RWPE1 (cell line): Measurements from ENCODE around the gene ANXA11.
"Not testable (repeated sequence)": the region's sequence is repeated elsewhere in the genome, so short reads cannot be mapped to it uniquely, and the experiment has no call there.

Source experiments
- CTCF ChIA-PET: fragments of 350-600 bp; sonication (Branson Sonifier 250); formaldehyde crosslinking; extraction: SDS; loops from one replicate; lab custom pipeline; 2021; lab: Yijun Ruan, JAX
- POLR2A ChIA-PET: fragments of 400-600 bp; formaldehyde crosslinking; extraction: SDS; loops from one replicate; lab custom pipeline; 2020; ENCODE audit warnings: antibody characterized with exemption; ENCODE audit not compliant: low non-redundant PET; lab: Yijun Ruan, JAX
- DNase-seq: peaks from one replicate; pipeline ENCODE4 v3.0.0; 2012; ENCODE audit warnings: low spot score
- H3K27ac ChIP-seq: fragments of 450-650 bp; 2 replicates; pipeline ENCODE4 v1.5.1; 2017
- CTCF ChIP-seq: fragments of 450-650 bp; conservative IDR thresholded peaks from 2 replicates; pipeline ENCODE4 v1.5.1; 2017; ENCODE audit warnings: low read depth, mild to moderate bottlenecking

The ANXA11 gene

GRCh38 chr10:80234331-80235235, 29.2 kb upstream of the ANXA11 start:
- DNase-seq, POLR2A ChIA-PET, CTCF ChIA-PET, H3K27ac ChIP-seq: not testable (repeated sequence)

DNA sequence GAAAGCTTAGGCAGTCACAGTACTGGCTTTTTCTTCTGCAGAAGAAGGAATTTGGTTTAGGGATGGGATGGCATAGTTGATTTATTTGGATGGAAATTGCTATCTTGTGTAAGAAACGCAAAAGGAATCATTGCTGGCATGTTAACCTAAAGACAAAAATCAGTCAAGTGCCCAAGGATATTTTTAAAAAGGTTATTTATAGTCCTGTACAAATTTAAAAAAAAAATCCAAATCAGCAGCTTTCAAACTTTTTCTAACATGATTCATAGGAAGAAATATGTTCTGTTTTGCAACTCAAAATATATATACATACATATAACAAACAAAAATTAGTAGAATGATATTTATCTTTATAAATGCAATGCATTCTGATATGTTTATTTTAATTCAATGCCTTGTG, 28.5 kb upstream of the ANXA11 start:
- POLR2A ChIA-PET, DNase-seq, CTCF ChIA-PET, H3K27ac ChIP-seq: not testable (repeated sequence)

- DNase-seq, POLR2A ChIA-PET, CTCF ChIA-PET, H3K27ac ChIP-seq: not testable (repeated sequence)
Measured at GRCh38 chr10:80226723-80227122, 21.4 kb upstream of the ANXA11 start.

GRCh38 chr10:80223031-80223419, 17.7 kb upstream of the ANXA11 start:
- POLR2A ChIA-PET, H3K27ac ChIP-seq, DNase-seq: not testable (repeated sequence)
- 0 out of 2 replicates have a peak, but pooled peaks have one; percentile 5 for TF ChIP-seq CTCF
- CTCF ChIA-PET = interaction anchor here (0.6 to 2.4 kb wide), 16 partner anchors 15 to 176 kb away, joined by 3 to 68 read pairs (median 4); no protein-coding TSS in a partner anchor

DNA sequence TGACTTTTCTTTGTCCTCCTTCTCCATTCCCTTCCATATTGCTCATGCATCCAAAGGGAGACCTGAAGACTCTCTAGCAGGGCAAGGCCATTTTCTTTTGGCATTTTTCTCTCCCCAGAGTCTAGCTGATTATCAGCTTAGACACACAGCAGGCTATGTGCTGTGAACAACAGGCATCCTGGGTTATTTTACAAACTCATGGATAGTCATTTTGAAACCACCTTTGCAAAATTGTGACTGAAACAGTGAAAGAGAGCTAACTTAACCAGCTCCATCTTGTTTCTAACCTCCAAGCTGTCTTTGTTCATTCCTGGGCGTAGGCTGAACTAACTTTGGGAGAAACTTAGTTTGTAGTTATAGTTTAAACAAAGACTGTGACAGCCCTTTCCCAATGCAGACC, 13.5 kb upstream of the ANXA11 start:
- CTCF ChIA-PET = interaction anchor here (0.6 kb wide), 1 partner anchor 75 kb away, joined by 3 read pairs; no protein-coding TSS in a partner anchor
- POLR2A ChIA-PET, H3K27ac ChIP-seq, DNase-seq: not testable (repeated sequence)

- POLR2A ChIA-PET, DNase-seq: not testable (repeated sequence)
- CTCF ChIA-PET = interaction anchor here (0.6 kb wide), 1 partner anchor 70 kb away, joined by 5 read pairs; no protein-coding TSS in a partner anchor
Measured at GRCh38 chr10:80214368-80214982, 9.1 kb upstream of the ANXA11 start.

GRCh38 chr10:80212535-80213115, 7.3 kb upstream of the ANXA11 start:
- DNase-seq, H3K27ac ChIP-seq, CTCF ChIA-PET: not testable (repeated sequence)
- POLR2A ChIA-PET = interaction anchor here (1.1 kb wide), 1 partner anchor 49 kb away, joined by 3 read pairs; no protein-coding TSS in a partner anchor

More at GRCh38 chr10:80214368-80214982, 9.1 kb upstream of the ANXA11 start:
- not testable (repeated sequence) for H3K27ac ChIP-seq

GRCh38 chr10:80211786-80212185, 6.4 kb upstream of the ANXA11 start:
- CTCF ChIA-PET = no interaction called here
- DNase-seq = no peak
- H3K27ac ChIP-seq = no peak overlapping the region
- POLR2A ChIA-PET = interaction anchor here (1.1 kb wide), 1 partner anchor 48 kb away, joined by 3 read pairs; no protein-coding TSS in a partner anchor
- TF ChIP-seq CTCF = no peak

DNA sequence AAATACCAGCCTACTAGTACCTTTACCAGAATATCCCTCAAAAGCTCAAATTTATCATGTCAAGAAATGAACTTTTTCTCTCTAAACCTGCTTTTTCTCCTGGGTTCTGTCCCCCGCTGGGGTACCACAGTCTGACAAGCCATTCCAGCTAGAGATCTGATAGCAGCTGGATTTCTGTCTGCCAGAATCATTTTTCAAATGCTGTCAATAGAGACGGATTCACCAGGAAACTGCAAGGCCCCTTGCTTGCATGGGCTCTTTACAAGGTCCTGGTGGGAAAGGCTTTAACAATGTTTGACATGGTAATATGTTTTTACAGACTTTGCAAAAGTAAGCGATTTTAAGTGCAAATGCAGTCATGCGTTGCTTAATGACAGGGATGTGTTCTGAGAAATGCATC, 4.9 kb upstream of the ANXA11 start:
- ChIA-PET CTCF (no interaction called here), POLR2A (no interaction called here)
- no peak overlapping the region for H3K27ac ChIP-seq
- no peak for DNase-seq
- no peak for TF ChIP-seq CTCF
